H9 (cell line): Measurements from ENCODE around the gene CASP8. TPM values are rescaled to one million over a fixed set of nuclear protein-coding genes. Genes with fewer than 3 reads are reported as not detected.
"Not testable (repeated sequence)": the region's sequence is repeated elsewhere in the genome, so short reads cannot be mapped to it uniquely, and the experiment has no call there.

ENCODE experiments used
- DNase-seq: peaks from one replicate; pipeline ENCODE4 v3.0.0-alpha.2; 2017
- H2AFZ ChIP-seq: one replicate; pipeline ENCODE4 v1.6.1; 2013; ENCODE audit warnings: mild to moderate bottlenecking, low read length, control low read depth, moderate library complexity
- H2AK5ac ChIP-seq: 2 replicates; pipeline ENCODE4 v1.6.1; 2013; ENCODE audit warnings: low read length, control low read depth, mixed read lengths; ENCODE audit not compliant: insufficient read length
- H2BK120ac ChIP-seq: one replicate; pipeline ENCODE4 v1.6.1; 2013; ENCODE audit warnings: low read depth, mild to moderate bottlenecking, low read length, control low read depth, inconsistent platforms; ENCODE audit not compliant: poor library complexity, severe bottlenecking
- H2BK12ac ChIP-seq: 2 replicates; pipeline ENCODE4 v1.6.1; 2013; ENCODE audit warnings: low read length, control low read depth, mixed read lengths, low read depth; ENCODE audit not compliant: insufficient read length
- H2BK15ac ChIP-seq: 2 replicates; pipeline ENCODE4 v1.6.1; 2013; ENCODE audit warnings: low read depth, low read length, control low read depth
- H2BK20ac ChIP-seq: one replicate; pipeline ENCODE4 v1.6.1; 2013; ENCODE audit warnings: low read depth, mild to moderate bottlenecking, low read length, control low read depth, inconsistent platforms; ENCODE audit not compliant: poor library complexity, severe bottlenecking
- H2BK5ac ChIP-seq: 2 replicates; pipeline ENCODE4 v1.6.1; 2013; ENCODE audit warnings: low read length, control low read depth, mixed read lengths; ENCODE audit not compliant: insufficient read length
- H3K14ac ChIP-seq: 2 replicates; pipeline ENCODE4 v1.6.1; 2013; ENCODE audit warnings: low read length, control low read depth; ENCODE audit not compliant: insufficient read depth
- H3K18ac ChIP-seq: 2 replicates; pipeline ENCODE4 v1.6.1; 2013; ENCODE audit warnings: low read depth, mild to moderate bottlenecking, mixed read lengths, low read length, control low read depth; ENCODE audit not compliant: insufficient read length
- H3K23ac ChIP-seq: 2 replicates; pipeline ENCODE4 v1.6.1; 2013; ENCODE audit warnings: low read length, control low read depth, mixed read lengths, low read depth; ENCODE audit not compliant: insufficient read length
- H3K23me2 ChIP-seq: 2 replicates; pipeline ENCODE4 v1.6.1; 2013; ENCODE audit warnings: low read depth, mild to moderate bottlenecking, mixed read lengths, low read length, control low read depth; ENCODE audit not compliant: insufficient read length, poor library complexity, severe bottlenecking
- H3K27ac ChIP-seq: 2 replicates; pipeline ENCODE4 v1.5.1; 2013; ENCODE audit warnings: low read length, control low read depth, mixed read lengths, low read depth; ENCODE audit not compliant: insufficient read length
- H3K27me3 ChIP-seq: 2 replicates; pipeline ENCODE4 v1.6.1; 2013; ENCODE audit warnings: low read length, control low read depth, inconsistent platforms; ENCODE audit not compliant: insufficient read depth
- H3K4ac ChIP-seq: 2 replicates; pipeline ENCODE4 v1.6.1; 2013; ENCODE audit warnings: low read depth, mild to moderate bottlenecking, control low read depth, inconsistent platforms, low read length, moderate library complexity
- H3K4me1 ChIP-seq: 2 replicates; pipeline ENCODE4 v1.6.1; 2013; ENCODE audit warnings: low read length, control low read depth, inconsistent platforms; ENCODE audit not compliant: insufficient read depth
- H3K4me2 ChIP-seq: 2 replicates; pipeline ENCODE4 v1.6.1; 2013; ENCODE audit warnings: low read length, control low read depth, mixed read lengths; ENCODE audit not compliant: insufficient read length, insufficient read depth
- H3K56ac ChIP-seq: 2 replicates; pipeline ENCODE4 v1.6.1; 2013; ENCODE audit warnings: low read depth, mild to moderate bottlenecking, mixed read lengths, low read length, control low read depth; ENCODE audit not compliant: insufficient read length
- H3K79me1 ChIP-seq: 2 replicates; pipeline ENCODE4 v1.6.1; 2013; ENCODE audit warnings: low read depth, mild to moderate bottlenecking, moderate library complexity, low read length, control low read depth, inconsistent platforms; ENCODE audit not compliant: insufficient read depth, poor library complexity, severe bottlenecking
- H3K79me2 ChIP-seq: 2 replicates; pipeline ENCODE4 v1.6.1; 2013; ENCODE audit warnings: low read length, control low read depth, inconsistent platforms; ENCODE audit not compliant: insufficient read depth
- H3K9ac ChIP-seq: 2 replicates; pipeline ENCODE4 v1.6.1; 2013; ENCODE audit warnings: low read length, control low read depth, mixed read lengths; ENCODE audit not compliant: insufficient read length; ENCODE audit errors: extremely low read depth
- H3K9me3 ChIP-seq: one replicate; pipeline ENCODE4 v1.6.1; 2013; ENCODE audit warnings: low read depth, low read length, inconsistent platforms; ENCODE audit not compliant: control insufficient read depth
- H3T11ph ChIP-seq: one replicate; pipeline ENCODE4 v1.6.1; 2013; ENCODE audit warnings: mild to moderate bottlenecking, low read length, control low read depth, inconsistent platforms
- H4K20me1 ChIP-seq: one replicate; pipeline ENCODE4 v1.6.1; 2013; ENCODE audit not compliant: control insufficient read depth, insufficient read length, insufficient read depth
- H4K5ac ChIP-seq: 2 replicates; pipeline ENCODE4 v1.6.1; 2013; ENCODE audit warnings: low read depth, mild to moderate bottlenecking, mixed read lengths, low read length, control low read depth; ENCODE audit not compliant: insufficient read length
- H4K8ac ChIP-seq: replicated peaks from 2 replicates; pipeline ENCODE4 v1.6.1; 2013; ENCODE audit warnings: low read length, control low read depth, mixed read lengths, low read depth; ENCODE audit not compliant: insufficient read length
- H4K91ac ChIP-seq: 2 replicates; pipeline ENCODE4 v1.6.1; 2013; ENCODE audit warnings: low read depth, mild to moderate bottlenecking, moderate library complexity, mixed read lengths, low read length, control low read depth; ENCODE audit not compliant: insufficient read length
- H3K27ac Mint-ChIP-seq, 3 experiments: 2 replicates in 2 of 3; 3 replicates in 1 of 3; pipeline ENCODE4 v1.8.0; 2020 to 2021; ENCODE audit warnings: mixed read lengths in 3 of 3, mild to moderate bottlenecking in 1 of 3, moderate library complexity in 1 of 3
- H3K27me3 Mint-ChIP-seq: 2 replicates; pipeline ENCODE4 v1.8.0; 2021; ENCODE audit warnings: low read depth, mild to moderate bottlenecking, moderate library complexity, mixed read lengths
- H3K36me3 Mint-ChIP-seq, 3 experiments: 2 replicates in 2 of 3; 3 replicates in 1 of 3; pipeline ENCODE4 v1.8.0; 2020 to 2021; ENCODE audit warnings: low read depth in 3 of 3, mixed read lengths in 3 of 3; ENCODE audit not compliant: insufficient read depth in 1 of 3
- H3K4me1 Mint-ChIP-seq, 2 experiments: 2 replicates each; pipeline ENCODE4 v1.8.0; 2020; ENCODE audit warnings: mixed read lengths in 2 of 2
- H3K4me3 Mint-ChIP-seq, 2 experiments: 2 replicates in 1 of 2; 3 replicates in 1 of 2; pipeline ENCODE4 v1.8.0; 2020 to 2021; ENCODE audit warnings: mild to moderate bottlenecking in 2 of 2, mixed read lengths in 2 of 2, moderate library complexity in 1 of 2
- H3K9me3 Mint-ChIP-seq, 2 experiments: 2 replicates in 1 of 2; 3 replicates in 1 of 2; pipeline ENCODE4 v1.8.0; 2020; ENCODE audit warnings: mild to moderate bottlenecking in 2 of 2, mixed read lengths in 2 of 2, moderate library complexity in 1 of 2
- WGBS: extraction: QIAGEN DNeasy Blood & Tissue Kit; methylation state at CpG from one replicate; pipeline ENCODE4 v1.1.7; 2013; ENCODE audit warnings: missing lambda C conversion rate, low lambda C conversion rate, mixed read lengths; ENCODE audit not compliant: insufficient read length; ENCODE audit errors: extremely low coverage; 5-methylcytosine and 5-hydroxymethylcytosine counted together
- total RNA-seq: library from RNA; stranded (reverse); gene quantifications from 2 replicates; pipeline ENCODE4 v1.2.1, GENCODE V29; 2021
- TF ChIP-seq, protein P1 (sequence below): fragments of 200-600 bp; sonication (generic); conservative IDR thresholded peaks from 3 replicates; pipeline ENCODE4 v1.8.0; 2021; ENCODE audit warnings: antibody characterized with exemption, mild to moderate bottlenecking

Gene CASP8
- total RNA-seq, 1 experiment from 2014 or later = 10.0 TPM

- H2BK15ac ChIP-seq = no peak overlapping the region
- no peak overlapping the region for H4K91ac ChIP-seq
- H3K79me1 ChIP-seq = no peaks in the 10 kb centered on the region
- no peak for DNase-seq
- no peaks in the 10 kb centered on the region for H3K27me3 ChIP-seq
- no peak overlapping the region for H3K4ac ChIP-seq
- H4K20me1 ChIP-seq = no peaks in the 10 kb centered on the region
- no peak overlapping the region for H3K18ac ChIP-seq
- H3K27me3 Mint-ChIP-seq = no peaks in the 10 kb centered on the region; the same call in 1 of the 2 replicates
- no peak overlapping the region for H3K9ac ChIP-seq
- no peak overlapping the region for H3T11ph ChIP-seq
- no peak overlapping the region for H4K5ac ChIP-seq
- no CpG with 5 or more reads among the region's 7 CpGs for WGBS
- no peak overlapping the region for H3K4me2 ChIP-seq
- H3K23ac ChIP-seq = no peak overlapping the region
- H3K4me3 Mint-ChIP-seq = no peak overlapping the region
- no peak overlapping the region for H2BK5ac ChIP-seq
- no peak overlapping the region; a peak in 1 of 7 replicates for H3K27ac Mint-ChIP-seq
- no peaks in the 10 kb centered on the region for H3K23me2 ChIP-seq
- no peak overlapping the region for H3K27ac ChIP-seq
- H3K4me1 Mint-ChIP-seq = peaks cover 10 to 16% of the 10 kb centered on the region in 2 experiments
- no peak overlapping the region for H2BK12ac ChIP-seq
- no peak overlapping the region for H4K8ac ChIP-seq
- peaks cover 0 to 29% (median 8%) of the 10 kb centered on the region in 3 experiments; a peak in 5 of 7 replicates for H3K36me3 Mint-ChIP-seq
- no peak overlapping the region for H2BK20ac ChIP-seq
- no peak overlapping the region for H3K56ac ChIP-seq
- H2AFZ ChIP-seq = no peak overlapping the region
- H3K79me2 ChIP-seq = no peaks in the 10 kb centered on the region
- TF ChIP-seq, protein P1, sequence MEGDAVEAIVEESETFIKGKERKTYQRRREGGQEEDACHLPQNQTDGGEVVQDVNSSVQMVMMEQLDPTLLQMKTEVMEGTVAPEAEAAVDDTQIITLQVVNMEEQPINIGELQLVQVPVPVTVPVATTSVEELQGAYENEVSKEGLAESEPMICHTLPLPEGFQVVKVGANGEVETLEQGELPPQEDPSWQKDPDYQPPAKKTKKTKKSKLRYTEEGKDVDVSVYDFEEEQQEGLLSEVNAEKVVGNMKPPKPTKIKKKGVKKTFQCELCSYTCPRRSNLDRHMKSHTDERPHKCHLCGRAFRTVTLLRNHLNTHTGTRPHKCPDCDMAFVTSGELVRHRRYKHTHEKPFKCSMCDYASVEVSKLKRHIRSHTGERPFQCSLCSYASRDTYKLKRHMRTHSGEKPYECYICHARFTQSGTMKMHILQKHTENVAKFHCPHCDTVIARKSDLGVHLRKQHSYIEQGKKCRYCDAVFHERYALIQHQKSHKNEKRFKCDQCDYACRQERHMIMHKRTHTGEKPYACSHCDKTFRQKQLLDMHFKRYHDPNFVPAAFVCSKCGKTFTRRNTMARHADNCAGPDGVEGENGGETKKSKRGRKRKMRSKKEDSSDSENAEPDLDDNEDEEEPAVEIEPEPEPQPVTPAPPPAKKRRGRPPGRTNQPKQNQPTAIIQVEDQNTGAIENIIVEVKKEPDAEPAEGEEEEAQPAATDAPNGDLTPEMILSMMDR = no peak
- H2AK5ac ChIP-seq = no peak overlapping the region
- H3K9me3 ChIP-seq = peaks cover 9% of the 10 kb centered on the region
- H2BK120ac ChIP-seq = no peak overlapping the region
- no peaks in the 10 kb centered on the region for H3K4me1 ChIP-seq
- H3K14ac ChIP-seq = no peak overlapping the region
- peaks cover 0 to 1% of the 10 kb centered on the region in 2 experiments; a peak in 1 of 5 replicates for H3K9me3 Mint-ChIP-seq
These were observed 22.7 kb upstream of the CASP8 start for GRCh38 chr2:201237486-201238123.

GRCh38 chr2:201239167-201239935, 21.0 kb upstream of the CASP8 start:
- not testable (repeated sequence) for H3K4me2 ChIP-seq, H3K4me1 ChIP-seq, H3K9me3 ChIP-seq, H3K27me3 ChIP-seq, H3K27ac Mint-ChIP-seq, H3K9me3 Mint-ChIP-seq, H4K5ac ChIP-seq, H3K27ac ChIP-seq, H2BK120ac ChIP-seq, H3K14ac ChIP-seq, H4K91ac ChIP-seq, H2BK5ac ChIP-seq, H3K23ac ChIP-seq, H3K4ac ChIP-seq, H3T11ph ChIP-seq, H3K27me3 Mint-ChIP-seq, H2AK5ac ChIP-seq, H4K20me1 ChIP-seq, H3K18ac ChIP-seq, H3K79me1 ChIP-seq, H3K9ac ChIP-seq, H2BK20ac ChIP-seq, H2BK12ac ChIP-seq, H4K8ac ChIP-seq, H2BK15ac ChIP-seq, H3K23me2 ChIP-seq, H3K4me3 Mint-ChIP-seq, H3K4me1 Mint-ChIP-seq, DNase-seq, H2AFZ ChIP-seq, H3K56ac ChIP-seq, H3K79me2 ChIP-seq
- no CpG with 5 or more reads among the region's 21 CpGs for WGBS
- H3K36me3 Mint-ChIP-seq = peaks cover 0 to 29% (median 8%) of the 10 kb centered on the region in 3 experiments; a peak in 5 of 7 replicates
